ENCODE results near the gene ESYT3.
"Not testable (repeated sequence)": the region's sequence is repeated elsewhere in the genome, so short reads cannot be mapped to it uniquely, and the experiment has no call there.

ESYT3 gene

DNA sequence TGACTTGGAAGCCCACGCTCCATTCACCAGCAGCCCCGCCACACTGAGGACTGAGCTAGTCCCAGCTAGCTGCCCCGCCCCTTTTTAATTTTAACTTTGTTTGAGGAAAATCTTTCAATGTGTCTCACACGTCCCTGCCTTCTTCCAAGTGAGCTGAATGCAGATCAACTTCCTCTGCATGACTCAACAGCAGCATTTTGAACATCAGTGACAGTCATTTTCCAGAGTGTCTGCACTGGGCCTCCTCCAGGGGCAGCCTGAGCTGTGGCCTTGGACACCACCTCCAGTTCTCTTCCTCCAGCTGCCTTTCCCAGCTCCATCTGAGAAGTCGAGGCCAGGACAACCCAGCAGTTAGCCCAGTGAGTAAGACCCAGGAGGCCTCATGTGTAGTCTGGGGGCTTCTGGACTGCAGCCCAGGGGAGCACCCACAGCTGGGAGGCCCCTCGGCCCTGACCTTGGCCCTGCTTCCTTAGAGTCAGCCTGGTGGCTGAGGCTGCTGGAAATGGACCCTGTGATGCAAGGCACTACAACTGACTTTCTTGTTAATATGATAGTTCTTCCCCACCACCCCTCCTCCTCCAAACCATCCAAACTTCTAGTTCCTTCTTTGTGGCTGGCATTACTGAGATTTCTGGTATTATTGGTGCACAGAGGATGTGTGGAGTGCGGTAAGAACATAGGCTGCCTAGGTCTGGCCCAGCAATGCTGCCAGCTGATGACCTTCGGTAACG is 21.4 kb upstream of the ESYT3 start:
- ATAC-seq (peak; percentile 84), DNase-seq (no peak)

DNA sequence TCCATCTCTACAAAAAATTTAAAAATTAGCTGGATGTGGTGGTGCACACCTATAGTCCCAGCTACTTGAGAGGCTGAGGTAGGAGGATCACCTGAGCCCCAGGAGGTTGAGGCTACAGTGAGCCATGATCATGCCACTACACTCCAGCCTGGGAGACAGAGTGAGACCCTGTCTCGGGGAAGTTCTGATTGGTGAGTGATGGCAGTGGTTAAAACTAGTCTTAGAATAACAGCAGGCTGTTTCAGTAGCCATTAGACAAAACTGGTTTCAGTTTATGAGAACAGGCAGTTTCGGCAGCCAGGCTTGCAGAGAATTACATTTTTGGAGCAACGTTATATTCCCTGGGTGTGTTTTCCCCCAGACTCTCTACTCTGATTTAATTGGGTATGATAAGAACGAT is 18.2 kb upstream of the ESYT3 start:
- not testable (repeated sequence) for DNase-seq, ATAC-seq

- DNase-seq (peak; percentile 73), ATAC-seq (peak; percentile 67)
Observed at GRCh38 chr3:138417559-138417982, 16.8 kb upstream of the ESYT3 start.

DNA sequence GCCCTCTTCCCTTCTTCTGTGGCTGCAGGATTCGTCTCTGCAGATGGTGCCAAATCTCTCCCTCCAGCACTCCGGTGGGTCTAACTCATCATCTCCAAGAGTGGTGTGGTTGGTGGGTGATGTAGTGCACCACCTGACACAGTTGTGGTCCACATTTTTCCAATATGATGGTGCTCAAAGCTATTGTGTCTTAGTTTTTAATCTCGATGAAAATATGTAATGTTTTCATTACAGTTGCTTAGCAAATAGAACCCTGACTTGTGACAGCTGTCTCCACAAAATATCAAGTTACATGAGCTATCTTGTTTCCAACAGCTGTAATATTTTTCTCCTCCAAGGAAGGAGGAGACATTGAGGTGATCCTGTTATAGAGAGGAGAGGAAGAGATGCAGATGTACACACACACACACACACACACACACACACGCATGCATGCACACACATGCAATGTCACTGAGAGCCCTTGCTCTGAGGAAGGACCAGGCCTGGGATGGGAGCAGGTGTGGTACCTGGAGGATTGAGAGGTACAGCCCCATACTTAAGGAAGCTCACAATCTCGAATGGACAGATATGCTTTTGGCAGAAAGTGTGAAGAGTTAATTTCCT is 15.7 kb upstream of the ESYT3 start:
- ATAC-seq (no peak), DNase-seq (no peak)

DNA sequence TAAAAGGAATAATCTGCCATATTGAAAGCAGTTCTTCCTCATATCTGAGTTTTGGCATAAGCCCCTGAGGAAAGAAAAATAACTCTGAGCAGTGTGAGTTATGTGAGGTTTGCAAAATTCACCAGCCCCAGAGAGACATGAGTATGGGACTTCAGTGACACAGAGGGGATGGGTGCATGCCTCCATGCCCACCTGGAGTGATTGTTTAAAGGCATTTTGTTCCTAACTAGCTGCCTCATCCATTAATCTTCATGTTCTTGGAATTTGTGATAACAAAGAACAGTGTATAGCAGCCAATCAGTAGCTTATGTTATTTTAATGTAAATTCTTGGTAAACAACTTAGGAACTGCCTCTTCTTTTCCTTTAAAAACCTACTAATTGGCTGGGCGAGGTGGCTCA is 11.1 kb upstream of the ESYT3 start:
- no peak for ATAC-seq

DNA sequence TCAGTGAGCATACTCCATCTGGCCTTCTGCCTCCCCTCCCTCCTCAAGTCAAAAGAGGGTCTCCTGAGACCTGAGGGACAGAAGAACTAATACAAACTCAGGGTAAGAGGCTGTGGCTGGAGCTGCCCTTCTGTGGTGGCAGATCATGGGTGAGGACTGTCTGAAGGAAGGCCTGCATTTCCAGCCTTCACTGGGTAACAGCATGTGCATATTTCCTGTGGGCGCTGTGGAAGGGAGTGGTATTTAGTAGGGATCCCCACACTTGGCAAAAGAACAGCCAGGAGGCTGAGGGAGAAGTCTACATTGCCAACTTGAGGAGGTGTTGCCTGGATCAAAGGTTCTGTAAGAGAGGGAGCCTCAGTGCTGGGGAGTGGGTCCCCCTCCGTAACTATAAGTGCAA is 10.1 kb upstream of the ESYT3 start:
- no peak for ATAC-seq

More for the DNA sequence above, 11.1 kb upstream of the ESYT3 start:
- no peak for DNase-seq

GRCh38 chr3:138426211-138426610 is 8.2 kb upstream of the ESYT3 start:
- ATAC-seq, result no peak

More for the DNA sequence above, 10.1 kb upstream of the ESYT3 start:
- DNase-seq, result no peak

GRCh38 chr3:138426754-138427153 is 7.7 kb upstream of the ESYT3 start:
- ATAC-seq, DNase-seq: not testable (repeated sequence)

More at GRCh38 chr3:138426211-138426610, 8.2 kb upstream of the ESYT3 start:
- DNase-seq, result no peak

GRCh38 chr3:138429665-138430064 is 4.8 kb upstream of the ESYT3 start:
- DNase-seq (no peak), ATAC-seq (no peak)

GRCh38 chr3:138432576-138433240 is 1.7 kb upstream of the ESYT3 start:
- ATAC-seq, result no peak
- no peak for DNase-seq

- ATAC-seq, result no peak
- DNase-seq, result no peak
Observed at GRCh38 chr3:138433892-138434275, 532 bp upstream of the ESYT3 start.

DNA sequence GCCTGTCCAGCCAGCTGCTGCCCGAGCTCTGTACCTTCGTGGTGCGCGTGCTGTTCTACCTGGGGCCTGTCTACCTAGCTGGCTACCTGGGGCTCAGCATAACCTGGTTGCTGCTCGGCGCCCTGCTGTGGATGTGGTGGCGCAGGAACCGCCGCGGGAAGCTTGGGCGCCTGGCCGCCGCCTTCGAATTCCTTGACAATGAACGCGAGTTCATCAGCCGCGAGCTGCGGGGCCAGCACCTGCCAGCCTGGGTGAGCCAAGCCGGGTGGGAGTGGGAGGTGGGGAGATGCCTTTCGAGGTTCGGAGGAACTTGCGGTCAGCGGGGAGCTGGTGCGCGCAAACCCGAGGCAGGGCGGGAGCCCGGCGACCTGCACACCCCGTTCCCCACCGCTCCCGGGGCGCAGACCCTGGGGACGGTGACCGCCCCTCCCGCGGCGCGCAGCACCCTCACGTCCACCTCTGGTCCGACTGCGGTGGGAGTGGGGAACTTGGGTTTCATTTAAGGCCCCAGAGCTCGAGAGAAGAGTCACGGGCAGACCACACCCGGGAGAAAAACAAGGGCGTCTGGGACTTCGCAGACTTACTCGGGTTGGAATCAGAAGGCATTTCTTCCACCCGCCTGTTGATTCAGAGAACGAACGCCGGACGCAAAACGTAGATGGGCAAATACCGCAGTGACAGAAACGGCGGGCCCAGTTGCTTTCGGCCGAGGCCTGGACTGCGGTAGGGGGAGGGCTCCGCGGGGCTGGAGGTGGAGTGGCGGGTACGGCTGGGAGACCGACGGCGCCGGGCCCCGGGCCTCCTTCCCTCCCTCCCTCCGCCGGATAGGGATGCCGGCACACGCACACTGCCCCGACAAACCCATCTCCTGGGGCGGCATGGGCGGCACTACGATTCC is 708 bp downstream of the ESYT3 start:
- ATAC-seq (no peak), DNase-seq (peak; percentile 8)

DNA sequence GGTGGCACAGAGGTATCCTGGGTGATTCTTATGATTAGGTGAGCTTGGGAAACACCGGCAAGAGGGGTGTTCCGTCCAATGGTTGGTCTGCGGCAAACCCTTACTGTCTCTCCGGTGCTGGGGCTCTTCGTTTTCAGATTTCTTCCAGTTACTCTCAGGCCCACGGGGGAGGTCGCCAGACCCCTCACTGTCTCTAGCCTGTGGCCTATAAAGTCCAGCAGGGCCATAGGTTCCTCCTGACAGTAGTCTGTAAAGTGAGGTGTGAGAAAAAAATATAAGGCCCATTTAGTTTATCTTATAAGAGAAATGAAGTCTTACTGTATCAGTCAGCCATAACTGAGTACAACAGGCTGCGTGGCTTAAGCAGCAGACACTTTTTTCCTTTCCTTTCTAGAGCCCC is 1.4 kb downstream of the ESYT3 start:
- DNase-seq (no peak), ATAC-seq (no peak)

DNA sequence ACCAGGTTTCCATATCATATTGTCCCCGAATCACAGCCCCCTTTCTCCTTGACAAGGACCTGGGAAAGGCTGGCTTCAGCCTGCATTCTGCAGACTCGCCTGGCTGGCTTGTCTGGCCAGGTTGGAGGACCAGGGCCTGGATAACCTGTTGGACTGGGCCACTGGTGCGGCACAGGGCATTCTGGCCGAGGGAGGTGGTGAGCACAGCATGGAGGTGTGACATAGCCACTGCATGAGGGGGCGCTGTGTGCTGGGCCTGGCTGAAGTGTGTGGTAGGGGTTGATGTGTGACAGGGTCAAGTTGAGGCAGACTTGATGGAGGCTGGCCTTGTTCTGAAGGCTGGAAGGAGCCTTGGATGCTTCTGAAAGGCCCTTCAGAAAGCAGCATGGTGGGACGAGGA is 2.9 kb downstream of the ESYT3 start:
- DNase-seq (no peak), ATAC-seq (no peak)

DNA sequence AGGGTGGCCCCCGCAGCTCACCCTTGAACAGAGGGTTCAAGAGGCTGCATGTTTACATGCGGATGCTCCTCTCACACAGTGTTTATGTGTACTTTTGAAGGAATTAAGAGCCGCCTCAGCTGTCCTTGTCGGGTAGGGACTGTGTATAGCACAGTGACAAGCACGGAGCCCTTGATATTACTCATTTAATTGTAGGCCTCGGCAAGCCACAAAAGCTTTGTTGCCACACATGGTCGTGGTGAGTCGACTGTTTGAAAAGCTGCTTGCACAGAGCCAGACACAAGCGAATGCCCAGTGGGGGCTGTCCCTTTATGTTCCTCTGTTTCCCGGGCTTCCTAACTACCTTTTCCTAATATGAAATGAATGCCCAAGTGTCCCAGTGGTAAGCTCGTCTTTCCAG is 4.5 kb downstream of the ESYT3 start:
- DNase-seq (no peak), ATAC-seq (no peak)

GRCh38 chr3:138439646-138440045 is 5.2 kb downstream of the ESYT3 start:
- ATAC-seq, result no peak
- no peak for DNase-seq

- no peak for DNase-seq
- ATAC-seq, result no peak
Observed at GRCh38 chr3:138440121-138440521, 5.7 kb downstream of the ESYT3 start.

- ATAC-seq (no peak), DNase-seq (no peak)
Observed at GRCh38 chr3:138440596-138440995, 6.2 kb downstream of the ESYT3 start.

GRCh38 chr3:138441256-138441655 is 6.8 kb downstream of the ESYT3 start:
- ATAC-seq (no peak), DNase-seq (no peak)

- no peak for ATAC-seq
- no peak for DNase-seq
Observed at GRCh38 chr3:138441742-138442141, 7.3 kb downstream of the ESYT3 start.

- no peak for DNase-seq
- ATAC-seq, result no peak
Observed at GRCh38 chr3:138442433-138442832, 8.0 kb downstream of the ESYT3 start.

- no peak for ATAC-seq
- no peak for DNase-seq
Observed at GRCh38 chr3:138443091-138443490, 8.7 kb downstream of the ESYT3 start.

Data from stimulated activated naive CD8-positive, alpha-beta T cell treated with anti-CD3 and anti-CD28 coated beads, Interleukin-15, Interleukin-2, amounts not matched to agents 100 U/mL and 50 U/mL, for 24 hours (primary cell).